Esophagus muscularis mucosa (tissue), 3 donors: ENCODE measurements around the gene ACP4.
"Not testable (repeated sequence)": the region's sequence is repeated elsewhere in the genome, so short reads cannot be mapped to it uniquely, and the experiment has no call there.

Experiments used
- EP300 ChIP-seq: sonication (generic); formaldehyde crosslinking; IDR thresholded peaks from one replicate; pipeline ENCODE4 v1.6.1; 2017; ENCODE audit warnings: antibody characterized with exemption
- POLR2AphosphoS5 ChIP-seq, 2 donors: sonication (generic); formaldehyde crosslinking; IDR thresholded peaks; one replicate each; pipeline ENCODE4 v1.6.1; 2017; ENCODE audit warnings: antibody characterized with exemption in 2 of 2

DNA sequence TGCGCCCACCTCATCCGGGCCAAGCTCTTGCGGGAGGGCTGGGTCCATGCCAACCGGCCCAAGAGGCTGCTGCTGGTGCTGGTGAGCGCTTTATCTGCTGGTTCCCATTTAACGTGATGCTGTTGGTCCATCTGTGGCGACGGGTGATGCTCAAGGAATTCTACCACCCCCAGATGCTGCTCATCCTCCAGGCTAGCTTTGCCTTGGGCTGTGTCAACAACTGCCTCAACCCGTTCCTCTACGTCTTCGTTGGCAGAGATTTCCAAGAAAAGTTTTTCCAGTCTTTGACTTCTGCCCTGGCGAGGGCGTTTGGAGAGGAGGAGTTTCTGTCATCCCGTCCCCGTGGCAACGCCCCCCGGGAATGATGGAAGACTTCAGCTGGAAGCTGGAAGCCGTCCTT, 31.1 kb upstream of the ACP4 start:
- not testable (repeated sequence) for TF ChIP-seq POLR2AphosphoS5 (IDR thresholded peaks at IDR 0.05); EP300
